ENCODE measurements around the gene HOXD9. TPM values are rescaled to one million over a fixed set of nuclear protein-coding genes. Genes with fewer than 3 reads are reported as not detected.

HOXD9 gene
- total and polyA plus RNA-seq, 5 donors from 2014 or later, result not detected

DNA sequence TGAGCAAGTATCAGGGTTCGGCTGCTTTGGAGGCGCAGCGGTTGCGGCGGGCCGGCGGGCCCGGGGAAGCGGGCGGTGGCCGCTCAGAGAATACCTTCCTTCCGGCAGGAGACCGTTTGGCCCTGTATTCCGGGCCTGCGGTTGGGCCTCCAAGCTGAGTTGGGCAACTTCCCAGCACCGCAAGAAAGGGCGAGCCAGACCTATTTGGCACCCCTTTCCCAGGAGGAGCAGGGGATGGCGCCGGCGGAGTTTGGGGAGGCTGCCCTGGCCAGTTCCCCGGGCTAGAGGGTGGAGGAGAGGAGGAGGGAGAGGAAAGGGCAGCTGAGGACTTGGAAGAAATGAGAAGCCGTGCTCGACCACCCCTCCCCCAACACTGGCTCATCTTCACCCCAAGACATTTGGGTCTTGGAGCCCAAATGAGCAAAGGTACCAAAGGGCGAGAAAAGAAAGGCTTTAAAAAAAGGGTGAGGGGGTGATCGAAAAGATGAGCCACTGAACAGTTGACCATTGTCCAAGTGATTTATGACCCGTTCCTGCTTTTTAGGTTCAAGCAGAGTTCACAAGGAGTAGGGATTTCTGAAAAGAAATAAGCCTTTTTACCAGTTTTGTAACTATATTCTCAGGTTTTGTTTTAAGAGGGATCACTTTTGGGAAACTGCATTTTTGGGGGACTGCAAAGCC, 43.0 kb downstream of the HOXD9 start:
- Histone ChIP-seq H3K9me3 (ENCODE audit: control insufficient read depth in 2 of 2, low read length in 2 of 2) (no peaks in the 10 kb centered on the region), H3K36me3 (ENCODE audit: control insufficient read depth, insufficient read depth, low read length) (no peaks in the 10 kb centered on the region), H3K27ac (ENCODE audit: insufficient read depth, low read length, poor library complexity, severe bottlenecking) (no peak overlapping the region), H3K4me1 (ENCODE audit: control insufficient read depth, insufficient read depth, low read length, poor library complexity, severe bottlenecking) (no peaks in the 10 kb centered on the region), H3K4me3 (ENCODE audit: low read depth, low read length) (no peak overlapping the region), H3K27me3 (ENCODE audit: control insufficient read depth, insufficient read depth, low read length) (peaks cover 44% of the 10 kb centered on the region)
- Mint-ChIP-seq H3K4me3 (peak overlapping the region in 1 of 4 donors; percentile 35), H3K27ac (no peak overlapping the region), H3K27me3 (peaks cover 94% of the 10 kb centered on the region), H3K36me3 (peaks cover 4% of the 10 kb centered on the region), H3K4me1 (peaks cover 0 to 10% (median 0%) of the 10 kb centered on the region in 4 donors), H3K9me3 (peaks cover 0 to 12% (median 5%) of the 10 kb centered on the region in 7 donors)
- DNase-seq (no peak), ATAC-seq (ENCODE audit: low read depth in 2 of 2) (no peak)

GRCh38 chr2:176166272-176166671, 43.8 kb downstream of the HOXD9 start:
- peaks cover 44% of the 10 kb centered on the region for H3K27me3 ChIP-seq (ENCODE audit: control insufficient read depth, insufficient read depth, low read length)
- Mint-ChIP-seq H3K4me1 (peaks cover 0 to 10% (median 0%) of the 10 kb centered on the region in 4 donors), H3K27ac (no peak overlapping the region), H3K9me3 (peaks cover 0 to 8% (median 5%) of the 10 kb centered on the region in 7 donors), H3K4me3 (no peak overlapping the region), H3K36me3 (peaks cover 4% of the 10 kb centered on the region), H3K27me3 (peaks cover 94% of the 10 kb centered on the region)
- ATAC-seq (ENCODE audit: low read depth in 2 of 2) (no peak), DNase-seq (no peak)
- no peaks in the 10 kb centered on the region for H3K36me3 ChIP-seq (ENCODE audit: control insufficient read depth, insufficient read depth, low read length)
- H3K4me1 ChIP-seq (ENCODE audit: control insufficient read depth, insufficient read depth, low read length, poor library complexity, severe bottlenecking), result no peaks in the 10 kb centered on the region
- H3K27ac ChIP-seq (ENCODE audit: insufficient read depth, low read length, poor library complexity, severe bottlenecking), result no peak overlapping the region
- no peaks in the 10 kb centered on the region for H3K9me3 ChIP-seq (ENCODE audit: control insufficient read depth in 2 of 2, low read length in 2 of 2)
- H3K4me3 ChIP-seq (ENCODE audit: low read depth, low read length), result no peak overlapping the region

GRCh38 chr2:176167398-176167797, 44.9 kb downstream of the HOXD9 start:
- no peak overlapping the region for H3K27ac ChIP-seq (ENCODE audit: insufficient read depth, low read length, poor library complexity, severe bottlenecking)
- Mint-ChIP-seq H3K4me3 (no peak overlapping the region), H3K4me1 (peaks cover 0 to 6% (median 0%) of the 10 kb centered on the region in 4 donors), H3K27me3 (peaks cover 90% of the 10 kb centered on the region), H3K27ac (no peak overlapping the region), H3K9me3 (peaks cover 0 to 8% (median 5%) of the 10 kb centered on the region in 7 donors), H3K36me3 (peaks cover 4% of the 10 kb centered on the region)
- no peak overlapping the region for H3K4me3 ChIP-seq (ENCODE audit: low read depth, low read length)
- H3K4me1 ChIP-seq (ENCODE audit: control insufficient read depth, insufficient read depth, low read length, poor library complexity, severe bottlenecking), result no peaks in the 10 kb centered on the region
- no peak for ATAC-seq (ENCODE audit: low read depth in 2 of 2)
- H3K36me3 ChIP-seq (ENCODE audit: control insufficient read depth, insufficient read depth, low read length), result no peaks in the 10 kb centered on the region
- no peak for DNase-seq
- peaks cover 38% of the 10 kb centered on the region for H3K27me3 ChIP-seq (ENCODE audit: control insufficient read depth, insufficient read depth, low read length)
- H3K9me3 ChIP-seq (ENCODE audit: control insufficient read depth in 2 of 2, low read length in 2 of 2), result no peaks in the 10 kb centered on the region

DNA sequence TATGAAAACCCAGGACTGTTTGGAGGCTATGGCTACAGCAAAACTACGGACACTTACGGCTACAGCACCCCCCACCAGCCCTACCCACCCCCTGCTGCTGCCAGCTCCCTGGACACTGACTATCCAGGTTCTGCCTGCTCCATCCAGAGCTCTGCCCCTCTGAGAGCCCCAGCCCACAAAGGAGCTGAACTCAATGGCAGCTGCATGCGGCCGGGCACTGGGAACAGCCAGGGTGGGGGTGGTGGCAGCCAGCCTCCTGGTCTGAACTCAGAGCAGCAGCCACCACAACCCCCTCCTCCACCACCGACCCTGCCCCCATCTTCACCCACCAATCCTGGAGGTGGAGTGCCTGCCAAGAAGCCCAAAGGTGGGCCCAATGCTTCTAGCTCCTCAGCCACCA, 46.7 kb downstream of the HOXD9 start:
- no peak for ATAC-seq (ENCODE audit: low read depth in 2 of 2)
- Histone ChIP-seq H3K27ac (ENCODE audit: insufficient read depth, low read length, poor library complexity, severe bottlenecking) (no peak overlapping the region), H3K9me3 (ENCODE audit: control insufficient read depth in 2 of 2, low read length in 2 of 2) (no peaks in the 10 kb centered on the region), H3K27me3 (ENCODE audit: control insufficient read depth, insufficient read depth, low read length) (peaks cover 39% of the 10 kb centered on the region), H3K4me1 (ENCODE audit: control insufficient read depth, insufficient read depth, low read length, poor library complexity, severe bottlenecking) (no peaks in the 10 kb centered on the region), H3K36me3 (ENCODE audit: control insufficient read depth, insufficient read depth, low read length) (no peaks in the 10 kb centered on the region), H3K4me3 (ENCODE audit: low read depth, low read length) (no peak overlapping the region)
- no peak for DNase-seq
- peaks cover 92% of the 10 kb centered on the region for H3K27me3 Mint-ChIP-seq
- H3K27ac Mint-ChIP-seq, result no peak overlapping the region
- peaks cover 0 to 9% (median 2%) of the 10 kb centered on the region in 4 donors for H3K4me1 Mint-ChIP-seq
- no peak overlapping the region for H3K4me3 Mint-ChIP-seq
- H3K36me3 Mint-ChIP-seq, result peaks cover 2% of the 10 kb centered on the region
- peaks cover 0 to 4% (median under 1%) of the 10 kb centered on the region in 7 donors for H3K9me3 Mint-ChIP-seq

DNA sequence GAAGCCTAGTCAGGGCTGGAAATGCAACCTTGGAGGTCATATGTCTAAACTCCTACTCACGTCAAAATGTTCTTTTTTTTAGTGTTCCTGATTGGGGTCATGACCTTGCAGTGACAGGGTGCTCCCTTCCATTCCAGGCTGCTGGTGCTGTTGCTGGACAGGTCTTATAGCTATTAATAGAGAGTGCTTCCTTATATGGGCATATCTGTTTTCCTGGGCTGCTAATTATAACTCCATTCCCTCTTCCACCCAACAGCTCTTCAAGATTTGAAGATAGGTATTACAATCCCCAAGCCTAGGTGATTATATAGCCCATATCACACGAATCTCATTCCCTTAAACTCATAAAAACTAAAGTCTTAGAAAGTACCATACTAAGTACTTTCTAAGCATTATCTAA, 47.2 kb downstream of the HOXD9 start:
- H3K36me3 ChIP-seq (ENCODE audit: control insufficient read depth, insufficient read depth, low read length), result no peaks in the 10 kb centered on the region
- DNase-seq (no peak), ATAC-seq (ENCODE audit: low read depth in 2 of 2) (no peak)
- no peaks in the 10 kb centered on the region for H3K9me3 ChIP-seq (ENCODE audit: control insufficient read depth in 2 of 2, low read length in 2 of 2)
- H3K4me3 ChIP-seq (ENCODE audit: low read depth, low read length), result no peak overlapping the region
- H3K27me3 Mint-ChIP-seq, result peaks cover 92% of the 10 kb centered on the region
- peaks cover 0 to 2% (median 0%) of the 10 kb centered on the region in 7 donors for H3K9me3 Mint-ChIP-seq
- H3K36me3 Mint-ChIP-seq, result no peaks in the 10 kb centered on the region
- peaks cover 0 to 6% (median 2%) of the 10 kb centered on the region in 4 donors for H3K4me1 Mint-ChIP-seq
- no peak overlapping the region for H3K27ac ChIP-seq (ENCODE audit: insufficient read depth, low read length, poor library complexity, severe bottlenecking)
- no peaks in the 10 kb centered on the region for H3K4me1 ChIP-seq (ENCODE audit: control insufficient read depth, insufficient read depth, low read length, poor library complexity, severe bottlenecking)
- H3K27me3 ChIP-seq (ENCODE audit: control insufficient read depth, insufficient read depth, low read length), result peaks cover 34% of the 10 kb centered on the region
- H3K4me3 Mint-ChIP-seq, result no peak overlapping the region
- H3K27ac Mint-ChIP-seq, result no peak overlapping the region

GRCh38 chr2:176170602-176171305, 48.2 kb downstream of the HOXD9 start:
- Histone ChIP-seq H3K9me3 (ENCODE audit: control insufficient read depth in 2 of 2, low read length in 2 of 2) (no peaks in the 10 kb centered on the region), H3K4me1 (ENCODE audit: control insufficient read depth, insufficient read depth, low read length, poor library complexity, severe bottlenecking) (no peaks in the 10 kb centered on the region), H3K27me3 (ENCODE audit: control insufficient read depth, insufficient read depth, low read length) (peaks cover 35% of the 10 kb centered on the region), H3K36me3 (ENCODE audit: control insufficient read depth, insufficient read depth, low read length) (no peaks in the 10 kb centered on the region), H3K27ac (ENCODE audit: insufficient read depth, low read length, poor library complexity, severe bottlenecking) (no peak overlapping the region), H3K4me3 (ENCODE audit: low read depth, low read length) (no peak overlapping the region)
- peaks cover 0 to 8% (median 2%) of the 10 kb centered on the region in 4 donors for H3K4me1 Mint-ChIP-seq
- DNase-seq (no peak), ATAC-seq (ENCODE audit: low read depth in 2 of 2) (no peak)
- no peak overlapping the region for H3K27ac Mint-ChIP-seq
- peak overlapping the region in 1 of 4 donors; percentile 26 for H3K4me3 Mint-ChIP-seq
- peaks cover 92% of the 10 kb centered on the region for H3K27me3 Mint-ChIP-seq
- H3K36me3 Mint-ChIP-seq, result no peaks in the 10 kb centered on the region
- peaks cover 0 to 2% (median 0%) of the 10 kb centered on the region in 7 donors for H3K9me3 Mint-ChIP-seq

DNA sequence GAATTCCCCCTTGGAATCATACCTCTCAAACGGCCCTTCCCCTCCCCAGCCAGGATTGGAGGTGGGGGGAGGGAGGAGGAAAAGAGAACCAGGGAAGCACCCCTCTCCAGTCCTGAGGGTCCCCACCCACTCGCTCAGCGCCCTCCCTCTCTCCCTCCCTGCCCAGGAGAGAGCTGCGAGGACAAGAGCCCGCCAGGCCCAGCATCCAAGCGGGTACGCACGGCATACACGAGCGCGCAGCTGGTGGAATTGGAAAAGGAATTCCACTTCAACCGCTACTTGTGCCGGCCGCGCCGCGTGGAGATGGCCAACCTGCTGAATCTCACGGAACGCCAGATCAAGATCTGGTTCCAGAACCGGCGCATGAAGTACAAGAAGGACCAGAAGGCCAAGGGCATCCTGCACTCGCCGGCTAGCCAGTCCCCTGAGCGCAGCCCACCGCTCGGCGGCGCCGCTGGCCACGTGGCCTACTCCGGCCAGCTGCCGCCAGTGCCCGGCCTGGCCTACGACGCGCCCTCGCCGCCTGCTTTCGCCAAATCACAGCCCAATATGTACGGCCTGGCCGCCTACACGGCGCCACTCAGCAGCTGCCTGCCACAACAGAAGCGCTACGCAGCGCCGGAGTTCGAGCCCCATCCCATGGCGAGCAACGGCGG, 49.0 kb downstream of the HOXD9 start:
- Histone ChIP-seq H3K27me3 (ENCODE audit: control insufficient read depth, insufficient read depth, low read length) (peaks cover 35% of the 10 kb centered on the region), H3K36me3 (ENCODE audit: control insufficient read depth, insufficient read depth, low read length) (no peaks in the 10 kb centered on the region), H3K4me1 (ENCODE audit: control insufficient read depth, insufficient read depth, low read length, poor library complexity, severe bottlenecking) (no peaks in the 10 kb centered on the region), H3K27ac (ENCODE audit: insufficient read depth, low read length, poor library complexity, severe bottlenecking) (no peak overlapping the region), H3K9me3 (ENCODE audit: control insufficient read depth in 2 of 2, low read length in 2 of 2) (no peaks in the 10 kb centered on the region), H3K4me3 (ENCODE audit: low read depth, low read length) (no peak overlapping the region)
- Mint-ChIP-seq H3K27me3 (peaks cover 92% of the 10 kb centered on the region), H3K4me1 (peaks cover 0 to 8% (median 2%) of the 10 kb centered on the region in 4 donors), H3K9me3 (peaks cover 0 to 2% (median 0%) of the 10 kb centered on the region in 7 donors), H3K4me3 (no peak overlapping the region), H3K27ac (no peak overlapping the region), H3K36me3 (no peaks in the 10 kb centered on the region)
- DNase-seq (no peak), ATAC-seq (ENCODE audit: low read depth in 2 of 2) (no peak)
